ENCODE results near the gene PCYT2. TPM values are rescaled to one million over a fixed set of nuclear protein-coding genes. Genes with fewer than 3 reads are reported as not detected.

Gene PCYT2
- total and polyA plus RNA-seq, 9 of the 15 experiments (the other 6 are each of a cell fraction or from before 2014, with no cell fraction given), result 0.92 to 134 (median 82.5) TPM

DNA sequence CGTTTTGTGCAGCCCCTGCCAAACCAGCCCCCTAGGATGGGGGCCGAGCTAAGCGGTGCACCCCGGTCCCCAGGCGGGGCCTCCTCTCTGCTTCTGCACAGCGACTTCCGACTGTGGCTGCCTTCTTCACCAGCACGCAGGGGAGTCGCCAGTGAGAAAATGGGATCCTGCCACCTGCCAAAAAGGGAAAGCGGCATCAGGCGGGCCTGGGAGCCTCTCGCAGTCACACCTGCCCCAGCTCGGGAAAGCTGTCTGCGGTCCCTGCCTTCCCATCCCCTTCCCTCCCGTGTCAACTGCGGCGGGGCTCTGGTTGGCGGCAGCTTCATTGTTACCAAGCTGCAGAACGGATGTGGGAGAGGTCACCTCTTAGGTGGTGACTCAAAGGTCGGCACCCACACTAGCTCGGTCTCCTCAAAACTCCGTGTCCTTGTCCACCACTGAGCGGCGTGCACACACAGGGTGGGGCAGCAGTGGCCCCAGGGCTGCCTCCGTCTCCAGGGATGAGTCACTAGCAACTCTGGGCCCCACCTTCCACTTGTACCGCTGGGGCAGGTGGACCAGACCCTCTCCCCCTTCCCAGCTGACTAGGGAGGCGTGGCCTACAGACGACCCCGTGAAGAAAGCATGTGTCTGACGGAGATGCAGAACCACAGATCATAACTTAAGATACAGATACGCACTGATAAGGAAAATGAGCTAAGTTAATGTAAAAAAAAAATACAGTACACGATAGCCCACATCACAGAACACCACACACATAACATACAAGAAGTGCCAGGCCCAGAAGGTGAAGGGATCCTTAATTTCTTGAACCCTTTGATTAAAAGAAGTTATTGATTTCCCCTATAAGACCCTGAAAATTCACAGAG lies 1.5 kb upstream of the PCYT2 start (continued):
- no peak for TF ChIP-seq TEAD4 (IDR thresholded peaks at IDR 0.05; ENCODE audit: low read length)
- TF ChIP-seq TEAD4 (CRISPR knock-in tag; IDR thresholded peaks at IDR 0.05; ENCODE audit: borderline replicate concordance), result no peak
- no peak for TF ChIP-seq SLC30A9 (CRISPR knock-in tag; IDR thresholded peaks at IDR 0.05)
- peak; percentile 43 for TF ChIP-seq GATA2 (CRISPR knock-in tag; IDR thresholded peaks at IDR 0.05)
- TF ChIP-seq, protein P1, sequence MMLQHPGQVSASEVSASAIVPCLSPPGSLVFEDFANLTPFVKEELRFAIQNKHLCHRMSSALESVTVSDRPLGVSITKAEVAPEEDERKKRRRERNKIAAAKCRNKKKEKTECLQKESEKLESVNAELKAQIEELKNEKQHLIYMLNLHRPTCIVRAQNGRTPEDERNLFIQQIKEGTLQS (IDR thresholded peaks at IDR 0.05), result peak; percentile 93
- TF ChIP-seq, protein P1 (CRISPR knock-in tag; conservative IDR thresholded peaks at IDR 0.05), result peak; percentile 78; the same call in 1 of the 2 replicates
- no peak for TF ChIP-seq RNF2 (IDR thresholded peaks at IDR 0.05)
- peak; percentile 33 to 75; a peak in 3 of 4 replicates for TF ChIP-seq RAD21 (CRISPR knock-in tag; conservative IDR thresholded peaks at IDR 0.05 in 1 of 2, IDR thresholded peaks at IDR 0.05 in 1 of 2)
- TF ChIP-seq, protein P2, sequence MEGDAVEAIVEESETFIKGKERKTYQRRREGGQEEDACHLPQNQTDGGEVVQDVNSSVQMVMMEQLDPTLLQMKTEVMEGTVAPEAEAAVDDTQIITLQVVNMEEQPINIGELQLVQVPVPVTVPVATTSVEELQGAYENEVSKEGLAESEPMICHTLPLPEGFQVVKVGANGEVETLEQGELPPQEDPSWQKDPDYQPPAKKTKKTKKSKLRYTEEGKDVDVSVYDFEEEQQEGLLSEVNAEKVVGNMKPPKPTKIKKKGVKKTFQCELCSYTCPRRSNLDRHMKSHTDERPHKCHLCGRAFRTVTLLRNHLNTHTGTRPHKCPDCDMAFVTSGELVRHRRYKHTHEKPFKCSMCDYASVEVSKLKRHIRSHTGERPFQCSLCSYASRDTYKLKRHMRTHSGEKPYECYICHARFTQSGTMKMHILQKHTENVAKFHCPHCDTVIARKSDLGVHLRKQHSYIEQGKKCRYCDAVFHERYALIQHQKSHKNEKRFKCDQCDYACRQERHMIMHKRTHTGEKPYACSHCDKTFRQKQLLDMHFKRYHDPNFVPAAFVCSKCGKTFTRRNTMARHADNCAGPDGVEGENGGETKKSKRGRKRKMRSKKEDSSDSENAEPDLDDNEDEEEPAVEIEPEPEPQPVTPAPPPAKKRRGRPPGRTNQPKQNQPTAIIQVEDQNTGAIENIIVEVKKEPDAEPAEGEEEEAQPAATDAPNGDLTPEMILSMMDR (IDR thresholded peaks at IDR 0.05 in 2 of 3, conservative IDR thresholded peaks at IDR 0.05 in 1 of 3; ENCODE audit: insufficient read depth in 2 of 3, low read depth in 1 of 3, low read length in 3 of 3), result peak; percentile 51 to 63 (median 62)
- TF ChIP-seq HDAC2 (IDR thresholded peaks at IDR 0.05), result peak; percentile 57; the same call in 1 of the 2 replicates
- no peak for TF ChIP-seq MAFK (IDR thresholded peaks at IDR 0.05; ENCODE audit: low read length)
- TF ChIP-seq NFIC (IDR thresholded peaks at IDR 0.05), result no peak
- no peak for TF ChIP-seq SETDB1 (IDR thresholded peaks at IDR 0.05; ENCODE audit: low read length)
- TF ChIP-seq HNRNPUL1 (IDR thresholded peaks at IDR 0.05; ENCODE audit: low read length), result no peak
- peak; percentile 93 for TF ChIP-seq JUN (IDR thresholded peaks at IDR 0.05; ENCODE audit: borderline replicate concordance, low read depth, low read length)
- no peak for TF ChIP-seq JUN (CRISPR knock-in tag; IDR thresholded peaks at IDR 0.05; ENCODE audit: borderline replicate concordance)
- TF ChIP-seq ILK (tag; IDR thresholded peaks at IDR 0.05; ENCODE audit: borderline replicate concordance, low read depth), result no peak
- TF ChIP-seq ZNF561 (CRISPR knock-in tag; conservative IDR thresholded peaks at IDR 0.05), result no peak
- TF ChIP-seq RUNX1 (IDR thresholded peaks at IDR 0.05; ENCODE audit: low read depth), result no peak
